ENCODE data around the gene SFXN5.

The SFXN5 gene

DNA sequence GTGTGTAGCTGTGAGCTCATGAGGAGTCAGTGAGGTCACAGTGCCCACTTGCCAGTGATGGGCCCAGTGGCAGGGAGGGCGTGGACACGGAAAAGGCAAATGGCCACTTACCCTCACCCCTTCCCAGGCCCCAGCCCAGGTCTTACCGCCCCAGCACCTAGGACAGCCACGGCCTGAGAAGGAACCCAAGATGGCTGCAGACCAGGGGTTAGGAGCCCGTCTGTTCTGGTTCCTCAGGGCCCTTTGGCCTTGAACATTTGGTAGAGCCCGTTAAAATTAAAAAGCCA is 80.1 kb downstream of the SFXN5 start:
- DNase-seq: no peak

DNA sequence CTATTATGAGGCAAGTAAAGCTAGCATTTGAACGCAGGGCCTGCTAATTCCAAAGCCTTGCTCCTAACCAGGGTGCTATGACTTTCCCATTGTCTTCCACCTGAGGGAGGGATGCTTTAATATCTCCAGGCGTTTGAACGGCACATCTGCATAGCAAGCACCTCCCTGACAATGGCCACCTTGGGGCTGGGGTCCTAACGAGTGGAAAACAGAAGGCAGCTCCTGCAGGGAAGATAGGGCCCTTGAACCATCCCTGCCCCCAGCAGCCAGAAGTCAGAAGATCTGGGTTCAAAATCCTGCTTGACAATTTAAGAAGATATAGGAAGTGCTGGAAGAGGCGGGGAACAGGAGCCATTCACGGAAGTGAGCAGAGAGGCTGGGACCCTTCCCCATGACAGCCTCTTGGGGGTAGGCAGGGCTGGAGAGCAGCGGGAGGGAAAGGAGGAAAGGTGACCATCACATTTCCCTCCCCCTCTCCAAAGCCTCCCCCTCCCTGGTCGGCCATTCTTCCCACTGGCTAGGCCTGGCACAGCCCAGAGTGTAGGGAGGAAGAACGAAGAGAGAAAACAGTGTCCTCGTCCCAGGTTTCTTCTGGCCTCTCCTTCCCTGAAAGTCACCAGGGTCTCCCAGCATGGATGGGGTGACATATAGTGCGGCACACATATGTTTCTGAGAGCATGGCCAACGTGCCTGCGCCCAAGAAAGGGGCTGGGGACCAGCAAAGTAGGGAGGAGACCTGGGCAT is 80.6 kb downstream of the SFXN5 start:
- no peak for DNase-seq

DNA sequence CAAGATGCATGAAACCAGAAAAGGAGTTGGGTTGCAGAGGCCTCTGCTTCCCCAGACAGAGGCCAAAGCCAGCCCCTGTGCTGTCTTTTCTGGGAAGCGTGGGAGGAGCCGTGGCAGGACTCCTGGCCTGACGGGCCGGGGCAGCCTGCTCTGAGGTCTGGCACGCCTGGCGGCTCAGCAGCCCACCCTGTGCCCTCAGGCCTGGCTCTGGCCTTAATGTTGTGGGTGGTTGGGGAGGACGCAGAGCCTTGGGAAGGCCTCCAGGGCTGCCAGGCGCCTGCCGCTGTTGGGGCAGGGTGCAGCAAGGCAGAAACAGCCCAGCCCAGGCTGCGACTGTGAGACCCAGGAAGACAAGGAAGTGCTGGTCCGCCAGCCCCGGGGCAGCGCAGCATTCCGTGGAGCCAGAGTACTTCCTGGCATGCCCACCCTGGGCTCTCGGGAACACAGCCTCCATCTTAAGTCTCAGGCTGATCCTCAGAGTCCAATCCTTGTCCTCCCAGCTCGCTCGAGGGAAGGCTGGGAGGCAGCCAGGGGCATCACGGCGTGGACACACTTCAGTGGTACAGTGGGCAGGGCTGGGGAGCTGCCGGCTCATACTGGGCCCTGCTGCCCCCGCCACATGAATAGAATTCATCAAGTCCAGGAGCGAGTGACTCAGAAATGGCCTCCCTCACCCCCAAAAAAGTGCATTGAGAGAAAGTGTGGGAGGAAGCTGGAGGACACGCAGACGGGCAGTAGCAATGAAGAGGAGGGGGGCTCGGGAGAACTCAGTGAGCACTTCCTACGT is 81.5 kb downstream of the SFXN5 start:
- no peak for DNase-seq

DNA sequence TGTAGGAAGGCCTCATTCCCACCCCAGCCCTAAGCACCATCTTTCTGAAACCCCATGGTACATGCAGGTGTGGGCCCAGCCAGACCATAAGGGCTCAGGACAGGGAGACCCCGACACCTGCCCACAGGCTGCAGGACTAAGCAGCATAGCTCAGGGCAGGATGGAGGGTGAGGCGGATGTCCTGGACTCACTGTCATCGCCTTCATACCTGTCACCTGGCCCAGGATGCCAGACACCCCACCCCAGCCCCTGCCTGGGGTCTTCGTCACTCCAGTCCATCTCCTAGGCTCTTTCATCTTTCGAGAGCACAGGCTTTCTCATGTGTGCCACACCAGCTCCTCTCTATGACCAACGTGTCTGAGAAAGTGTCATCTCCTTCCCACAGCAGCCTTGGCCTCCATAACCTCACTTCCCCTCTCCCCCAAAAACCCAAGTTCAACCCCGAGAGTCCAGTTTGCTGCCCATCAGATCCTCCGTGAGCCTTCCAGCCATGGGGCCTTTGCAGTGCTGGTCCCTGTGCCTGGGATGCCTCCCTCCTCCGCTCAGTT is 82.7 kb downstream of the SFXN5 start:
- no peak for DNase-seq

DNA sequence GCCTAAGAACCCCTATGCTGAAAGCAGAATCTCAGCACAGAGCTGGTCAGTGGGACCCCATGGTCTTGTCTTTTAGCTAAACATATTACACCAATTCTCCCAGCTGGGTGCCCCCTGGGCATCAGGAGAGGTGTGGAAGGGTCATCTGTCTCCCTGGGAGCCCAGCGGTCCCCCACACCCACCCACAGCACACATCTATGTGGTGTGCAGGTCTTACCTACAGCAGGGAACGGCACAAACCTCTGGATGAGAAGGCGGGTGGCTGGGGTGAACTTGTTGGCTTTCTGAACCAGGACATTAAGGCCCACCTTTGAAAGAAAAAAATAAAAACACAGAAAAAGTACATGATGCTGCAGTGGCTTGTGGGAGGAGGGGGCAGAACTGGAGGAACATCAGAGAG is 83.5 kb downstream of the SFXN5 start:
- no peak for DNase-seq

DNA sequence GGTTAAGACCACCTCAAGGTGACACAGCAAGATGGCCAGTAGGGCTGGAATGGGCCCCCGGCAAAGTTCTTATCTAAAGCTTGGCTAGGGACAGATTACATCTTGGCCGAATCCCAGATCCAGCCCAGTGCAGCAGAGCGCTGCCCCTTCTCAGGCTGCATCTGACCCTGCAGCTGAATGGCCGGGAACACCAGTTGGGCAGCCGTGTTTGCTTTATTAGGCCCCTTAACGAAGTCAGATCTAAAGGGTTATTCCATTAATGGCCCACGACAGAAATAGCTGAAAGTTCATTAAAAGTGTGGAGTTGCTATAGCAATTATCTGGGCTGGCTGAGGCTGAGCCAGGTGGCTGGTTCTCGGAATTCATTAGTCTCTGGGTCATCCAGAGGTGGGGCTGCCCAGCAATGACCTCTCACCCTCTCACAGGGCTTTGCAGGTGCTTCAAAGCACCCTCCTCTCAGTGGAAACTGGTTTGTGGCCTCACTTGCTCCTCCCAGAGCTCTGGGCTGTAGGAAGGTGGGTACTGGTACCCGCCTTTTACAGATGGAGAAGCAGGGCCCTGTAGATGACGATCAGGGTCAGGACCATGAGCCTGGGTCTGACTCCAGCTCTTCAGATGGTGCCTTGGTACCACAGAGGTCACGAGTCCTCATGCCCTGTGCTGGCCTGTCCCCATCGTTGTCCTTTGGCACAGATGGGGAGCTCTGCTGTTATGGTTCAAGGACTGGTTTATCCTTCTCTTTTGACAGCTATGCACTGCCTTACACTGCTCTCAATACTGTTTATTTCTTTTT is 85.4 kb downstream of the SFXN5 start:
- DNase-seq: no peak

DNA sequence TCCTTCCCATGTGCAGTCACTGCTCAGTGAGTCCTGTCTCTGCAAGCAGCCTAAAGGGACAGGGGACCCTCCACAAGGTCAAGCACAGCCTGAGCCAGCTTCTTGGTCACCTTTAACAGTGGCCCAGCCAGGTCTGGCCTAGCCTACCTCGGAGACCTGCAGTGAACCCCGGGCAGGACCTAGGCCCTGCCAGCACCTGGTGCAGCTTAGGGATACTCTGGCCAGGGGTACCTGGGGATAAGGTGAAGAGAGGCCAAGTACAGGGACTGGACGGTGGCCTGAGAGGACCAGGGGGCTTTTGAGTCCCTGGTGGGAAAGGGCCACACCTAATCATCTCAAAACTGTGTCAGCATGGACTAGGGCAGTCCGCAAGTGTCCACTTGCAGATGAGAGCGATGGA is 86.4 kb downstream of the SFXN5 start:
- no peak for DNase-seq

DNA sequence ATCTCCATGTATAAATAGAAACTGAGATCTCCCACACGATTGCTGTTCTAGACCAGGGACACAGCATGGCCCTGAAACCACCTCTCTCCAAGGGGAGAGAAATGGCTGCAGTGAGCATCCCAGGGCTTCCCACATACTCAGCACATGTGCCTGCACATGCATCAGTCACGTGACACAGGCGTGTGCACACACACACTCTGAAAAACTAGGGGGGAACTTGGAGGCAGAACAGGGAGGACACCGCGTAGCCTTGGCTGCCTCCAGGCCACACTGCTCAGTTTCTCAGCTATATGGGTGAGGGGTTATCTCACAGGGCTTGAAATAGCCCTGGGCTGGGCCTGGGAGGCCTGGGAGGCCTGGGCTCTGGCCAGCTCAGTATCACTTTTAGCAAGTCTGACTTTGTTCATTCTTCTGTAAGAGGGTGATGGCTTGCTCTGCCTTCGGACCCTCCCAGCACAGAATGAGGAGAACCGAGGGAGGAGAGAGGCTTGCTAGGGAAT is 87.3 kb downstream of the SFXN5 start:
- no peak for DNase-seq

DNA sequence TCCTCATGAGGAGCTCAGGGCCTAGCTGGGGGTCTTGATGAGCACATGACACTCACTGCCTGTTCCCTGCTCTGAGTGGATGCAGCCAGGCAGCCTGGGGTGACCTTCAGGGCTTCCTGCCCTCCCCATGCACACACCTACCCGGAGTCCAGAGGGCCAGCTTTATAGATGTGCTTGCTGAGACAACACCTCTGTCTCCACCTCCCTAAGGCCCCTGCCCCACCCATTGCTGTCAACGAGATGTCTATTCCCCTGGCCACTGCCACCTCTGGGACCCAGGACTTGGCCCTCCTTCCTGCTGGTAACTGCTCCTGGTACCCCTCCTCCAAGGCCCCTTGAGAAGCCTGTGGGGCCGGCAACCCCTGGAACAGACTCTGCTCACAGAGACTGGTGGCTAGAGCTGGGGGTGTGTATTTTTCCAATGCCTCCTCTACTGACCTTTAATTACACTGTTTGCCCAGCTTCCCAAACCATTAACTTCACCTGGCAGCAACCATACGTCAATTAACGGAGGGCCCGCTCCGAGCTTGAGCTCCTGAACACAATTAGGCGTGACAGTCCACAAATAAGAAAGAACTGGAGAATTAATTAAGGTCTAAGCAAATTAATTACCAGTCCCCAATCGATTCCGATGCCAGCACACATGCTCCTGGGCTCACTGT is 87.9 kb downstream of the SFXN5 start:
- no peak for DNase-seq

DNA sequence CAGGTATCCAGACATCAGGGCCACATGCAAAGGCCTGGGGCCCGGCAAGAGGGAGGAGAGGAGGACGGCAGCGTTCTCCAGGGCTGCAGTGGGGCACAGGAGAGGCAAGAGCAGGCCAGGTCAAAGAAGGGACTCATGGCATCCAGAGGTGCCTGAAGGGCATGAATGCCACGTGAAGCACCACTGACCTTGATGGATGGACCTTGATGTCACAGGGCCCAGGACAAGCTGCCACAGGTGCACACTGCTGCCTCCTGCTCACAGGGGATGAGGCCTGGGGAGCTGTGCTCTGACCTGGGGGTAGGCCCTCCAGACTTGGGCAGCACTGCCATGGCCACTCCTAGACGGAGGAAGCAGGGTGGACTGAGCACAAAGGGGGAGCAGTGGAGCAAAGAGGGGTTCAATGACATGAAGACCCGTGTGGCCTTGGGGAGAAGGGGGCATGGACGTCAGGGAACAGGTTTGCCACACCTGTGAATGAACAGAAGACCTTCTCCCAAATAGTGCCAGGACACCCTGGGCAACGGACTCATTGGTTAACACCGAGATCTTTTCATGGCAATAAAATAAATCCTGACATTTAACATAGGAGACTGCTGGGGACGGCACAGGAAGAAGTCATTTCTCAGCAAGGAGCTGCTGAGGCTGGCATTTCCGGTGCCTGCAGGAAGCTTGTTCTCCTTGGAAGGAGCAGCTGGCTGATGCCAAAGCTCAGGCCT is 88.6 kb downstream of the SFXN5 start:
- DNase-seq: no peak

DNA sequence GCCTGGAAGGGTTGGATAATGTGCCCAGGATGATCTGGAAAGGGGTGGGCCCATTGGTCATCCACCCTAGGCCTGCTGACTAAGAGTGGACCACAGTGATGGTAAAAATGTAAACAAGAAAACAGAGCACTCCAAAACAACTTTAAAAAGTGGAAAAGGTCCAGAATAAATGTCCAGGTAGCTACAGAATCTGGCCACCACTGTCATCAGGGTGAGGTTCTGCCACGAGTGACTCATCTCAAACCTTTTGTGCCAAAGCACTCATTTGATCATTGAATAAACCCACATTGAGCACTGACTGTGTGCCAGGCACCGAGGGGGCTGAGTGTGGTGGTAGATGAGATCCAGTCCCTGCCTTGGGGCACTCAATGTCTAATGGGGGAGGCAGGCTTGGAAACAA is 89.3 kb downstream of the SFXN5 start:
- DNase-seq: no peak

DNA sequence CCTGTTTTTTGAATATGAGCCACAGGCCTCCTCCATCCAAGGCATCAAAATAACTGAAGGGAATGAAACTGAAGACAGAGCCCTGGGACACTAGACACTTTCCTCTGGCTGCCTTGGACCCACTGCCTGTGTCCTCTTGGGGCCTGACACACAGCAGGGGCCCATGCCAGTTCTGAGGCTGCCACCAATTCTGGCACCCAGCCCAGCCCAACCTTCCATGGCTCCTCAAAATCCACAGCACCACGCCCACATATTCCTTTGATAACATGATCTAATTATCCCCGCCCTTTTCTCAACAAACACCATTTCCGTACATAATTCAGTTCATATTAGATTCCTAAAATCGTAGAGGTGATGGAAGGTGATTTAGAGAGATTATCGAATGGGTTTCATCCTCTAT is 90.0 kb downstream of the SFXN5 start:
- DNase-seq: no peak

DNA sequence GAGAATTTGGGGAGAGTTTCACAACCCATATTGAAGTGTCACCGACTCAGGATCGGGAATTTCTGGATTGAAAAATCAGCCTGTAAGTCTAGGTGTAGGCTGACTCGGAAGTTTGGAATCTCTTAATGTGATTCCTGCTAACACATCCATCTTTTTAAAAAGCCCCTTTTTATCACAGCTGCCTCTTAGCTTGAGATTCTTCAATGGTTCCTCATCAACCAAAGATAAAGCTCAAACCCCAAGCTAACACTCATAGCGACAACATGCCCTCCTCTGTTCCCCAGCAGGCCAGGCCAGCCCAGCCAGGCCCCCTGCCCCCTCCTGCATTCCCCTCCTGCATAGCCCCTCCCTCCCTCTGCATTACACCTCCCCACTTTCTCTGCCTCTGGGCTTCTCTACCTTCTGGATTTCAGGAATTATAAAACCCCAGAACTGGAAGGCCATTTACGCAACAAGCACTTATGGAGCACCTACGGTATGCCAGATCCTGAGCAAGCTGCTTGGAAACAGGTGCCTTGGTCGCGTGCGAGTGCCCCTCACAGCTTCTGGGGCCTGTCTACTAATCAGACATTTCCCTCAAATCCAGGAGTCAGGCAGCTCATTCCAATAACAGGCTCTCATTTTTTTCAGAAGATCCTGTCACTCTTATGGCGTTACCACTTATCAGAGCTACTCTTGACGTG is 90.8 kb downstream of the SFXN5 start:
- DNase-seq: no peak

DNA sequence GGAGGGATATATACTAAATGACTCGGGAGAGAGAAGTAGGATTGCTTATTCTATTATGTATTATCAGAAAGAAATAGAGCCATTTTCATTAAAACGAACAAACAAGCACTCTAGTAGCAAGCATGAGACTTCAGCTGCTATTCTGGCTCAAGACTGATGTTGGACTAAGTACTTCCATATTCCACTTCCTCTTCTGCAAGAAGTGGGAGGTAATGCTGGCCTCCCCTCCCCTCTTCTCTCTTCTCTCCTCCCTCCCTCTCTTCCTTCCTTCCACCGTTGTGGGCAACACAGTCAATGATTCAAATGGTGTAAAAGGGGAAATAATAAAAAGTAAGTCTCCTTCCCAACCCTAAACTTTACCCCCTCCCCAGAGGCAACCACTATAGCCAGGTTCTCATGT is 91.6 kb downstream of the SFXN5 start:
- DNase-seq: peak; percentile 76

DNA sequence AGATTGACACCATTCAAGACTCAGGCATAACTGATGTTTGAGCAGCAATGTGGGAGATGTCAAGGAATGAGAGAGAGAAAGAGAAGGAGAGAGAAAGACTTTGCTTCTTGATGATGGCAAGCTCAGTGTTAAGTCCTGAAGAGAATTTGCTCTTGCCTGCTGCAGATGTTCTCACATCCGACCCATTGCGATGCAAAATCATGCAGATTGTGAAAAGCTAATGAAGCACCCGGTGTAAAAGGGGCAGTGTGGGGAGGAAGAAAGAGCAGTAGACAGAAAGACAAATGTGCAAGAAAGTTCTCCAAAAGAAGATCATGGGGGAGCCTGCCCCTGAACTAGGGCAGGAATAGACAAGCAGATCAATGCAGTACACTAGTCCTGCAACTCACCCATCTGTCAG is 96.5 kb downstream of the SFXN5 start:
- no peak for DNase-seq

DNA sequence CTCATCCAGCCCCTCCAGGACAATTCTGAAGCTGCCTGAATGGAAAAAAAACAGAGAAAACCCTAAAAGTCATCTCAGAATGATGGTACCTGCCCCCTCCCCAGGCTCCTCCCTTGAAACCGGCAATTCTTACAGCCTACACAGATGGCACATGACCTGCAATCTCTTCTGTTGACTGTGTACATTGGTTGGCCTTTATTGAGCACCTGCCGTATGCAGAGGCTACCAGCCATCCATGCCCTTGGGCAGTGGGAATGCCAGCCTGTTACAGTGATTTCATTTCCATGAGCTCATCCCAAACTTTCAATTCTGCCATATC is 97.1 kb downstream of the SFXN5 start:
- no peak for DNase-seq

DNA sequence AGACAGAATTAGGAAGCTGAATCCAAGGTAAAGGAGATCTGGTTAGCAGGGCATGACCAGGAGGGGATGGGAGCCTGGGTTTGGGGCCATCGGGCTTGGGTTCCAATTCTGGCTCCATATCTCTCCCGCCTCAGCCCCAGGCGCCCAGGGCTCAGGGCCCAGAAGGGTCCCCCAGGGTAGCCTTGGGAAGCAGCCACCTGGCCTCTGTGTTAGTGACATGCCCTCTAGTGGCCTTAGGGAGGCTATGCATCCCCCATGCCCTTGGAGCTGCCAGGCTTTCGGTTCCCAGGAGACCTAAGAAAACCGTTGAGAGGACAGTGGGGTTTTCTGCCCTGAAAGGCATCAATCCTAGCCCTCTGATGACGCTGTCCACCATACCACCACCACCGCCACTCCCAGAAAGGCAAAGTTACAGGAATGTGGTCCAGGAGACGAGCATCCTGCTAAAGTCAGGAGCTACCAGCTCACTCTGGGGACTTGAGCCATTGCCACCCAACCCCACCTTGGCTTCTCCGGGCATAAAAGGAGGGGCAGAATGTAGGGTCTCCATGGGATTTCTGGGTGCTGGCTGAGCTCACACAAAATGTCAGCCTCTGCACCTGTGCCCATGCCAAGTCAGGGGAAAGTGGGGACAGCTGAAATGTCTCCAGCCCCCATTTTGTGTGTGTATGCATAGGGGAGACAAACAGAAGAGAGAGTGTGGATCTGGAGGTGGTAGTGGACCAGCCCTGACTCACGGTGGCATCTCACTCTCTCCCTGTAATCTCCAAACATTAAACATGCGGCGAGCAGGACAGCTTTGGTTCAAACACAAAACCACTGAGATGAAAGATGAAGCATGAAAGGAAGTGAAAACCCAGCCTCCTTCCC is 97.7 kb downstream of the SFXN5 start:
- peak; percentile 64 for DNase-seq

DNA sequence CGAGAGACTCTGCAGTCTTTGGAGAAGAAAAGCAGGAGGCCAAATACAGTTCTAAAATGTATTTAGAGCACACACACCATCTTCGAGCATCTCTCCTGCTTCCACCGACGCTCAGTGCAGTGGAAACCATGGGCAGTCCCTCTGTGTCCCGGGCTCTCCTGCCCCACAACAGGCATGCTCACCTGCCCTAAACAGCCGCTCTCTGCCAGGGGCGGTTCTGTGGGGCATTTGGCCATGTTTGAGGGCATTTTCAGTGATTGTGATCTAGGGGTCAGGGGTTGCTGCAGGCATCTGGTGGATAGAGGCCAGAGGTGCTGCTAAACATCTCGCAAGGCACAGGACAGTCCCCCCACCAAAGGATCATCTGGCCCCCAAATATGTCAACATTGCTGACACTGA is 98.4 kb downstream of the SFXN5 start:
- no peak for DNase-seq

DNA sequence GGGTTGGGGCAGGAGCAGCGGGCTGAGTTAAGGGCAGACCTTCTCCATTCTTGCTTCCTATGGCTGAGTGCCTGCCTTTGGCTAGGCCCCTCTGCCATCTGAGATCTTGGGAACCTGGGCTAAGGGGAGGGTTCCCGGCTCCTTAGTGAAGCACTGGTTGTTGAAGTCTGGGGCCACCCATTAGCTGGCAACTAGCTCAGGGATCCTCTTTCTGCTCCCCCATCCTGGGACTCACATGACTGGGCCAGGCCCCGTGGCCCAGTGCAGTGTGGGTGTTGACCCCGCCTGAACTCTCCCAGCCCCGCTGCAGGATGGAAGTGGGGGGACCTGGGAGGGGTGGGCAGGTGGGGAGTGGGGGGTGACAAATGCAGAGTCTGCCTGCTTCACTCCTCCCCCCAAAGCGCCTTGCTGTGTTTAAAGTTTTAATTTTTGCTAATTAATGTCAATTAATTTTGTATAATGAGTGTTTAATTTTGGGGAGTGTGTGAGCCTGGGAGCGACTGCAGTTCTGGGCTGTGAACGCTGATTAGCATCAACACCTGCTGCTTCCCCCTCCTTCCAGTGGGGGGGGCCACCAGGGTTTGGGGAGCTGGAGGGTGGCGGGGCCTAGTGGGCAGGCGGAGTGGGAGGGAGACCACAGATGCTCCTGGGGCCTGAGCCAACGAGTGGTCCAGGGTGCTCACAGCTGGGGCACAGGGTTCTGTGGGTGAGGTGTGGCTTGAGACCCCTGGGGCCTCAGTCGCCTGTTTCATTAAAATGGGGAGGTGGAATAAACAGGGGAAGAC is 99.0 kb downstream of the SFXN5 start:
- DNase-seq: no peak

DNA sequence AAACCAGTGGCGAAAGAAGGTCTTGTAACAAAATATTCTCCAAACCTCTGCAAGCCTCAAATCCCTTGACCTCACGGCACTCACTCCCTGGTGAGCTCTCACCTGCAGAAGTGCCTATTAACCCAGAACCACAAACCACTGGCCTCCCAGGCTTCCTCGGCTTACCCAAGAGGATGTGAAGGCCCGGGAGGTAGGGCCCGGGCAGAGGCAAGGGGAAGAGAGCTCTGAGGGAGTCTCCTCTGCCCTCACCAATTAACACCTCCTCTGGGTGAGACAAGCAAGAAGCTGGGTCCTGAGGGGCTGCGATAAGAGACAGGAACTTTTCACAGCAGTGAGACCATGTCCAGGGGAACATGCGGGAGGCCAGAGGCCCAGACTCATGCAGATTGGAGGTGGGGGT is 100.5 kb downstream of the SFXN5 start:
- no peak for DNase-seq
